Stimulated activated CD8-positive, alpha-beta memory T cell treated with anti-CD3 and anti-CD28 coated beads, Interleukin-2, amount 100 ng/mL, for 1 hour (primary cell): ENCODE results near the gene REM2.

Experiments used
- DNase-seq, 2 donors: peaks; one replicate each; pipeline ENCODE4 v3.0.0-alpha.2; 2020; ENCODE audit warnings: low read depth in 2 of 2

Gene REM2

DNA sequence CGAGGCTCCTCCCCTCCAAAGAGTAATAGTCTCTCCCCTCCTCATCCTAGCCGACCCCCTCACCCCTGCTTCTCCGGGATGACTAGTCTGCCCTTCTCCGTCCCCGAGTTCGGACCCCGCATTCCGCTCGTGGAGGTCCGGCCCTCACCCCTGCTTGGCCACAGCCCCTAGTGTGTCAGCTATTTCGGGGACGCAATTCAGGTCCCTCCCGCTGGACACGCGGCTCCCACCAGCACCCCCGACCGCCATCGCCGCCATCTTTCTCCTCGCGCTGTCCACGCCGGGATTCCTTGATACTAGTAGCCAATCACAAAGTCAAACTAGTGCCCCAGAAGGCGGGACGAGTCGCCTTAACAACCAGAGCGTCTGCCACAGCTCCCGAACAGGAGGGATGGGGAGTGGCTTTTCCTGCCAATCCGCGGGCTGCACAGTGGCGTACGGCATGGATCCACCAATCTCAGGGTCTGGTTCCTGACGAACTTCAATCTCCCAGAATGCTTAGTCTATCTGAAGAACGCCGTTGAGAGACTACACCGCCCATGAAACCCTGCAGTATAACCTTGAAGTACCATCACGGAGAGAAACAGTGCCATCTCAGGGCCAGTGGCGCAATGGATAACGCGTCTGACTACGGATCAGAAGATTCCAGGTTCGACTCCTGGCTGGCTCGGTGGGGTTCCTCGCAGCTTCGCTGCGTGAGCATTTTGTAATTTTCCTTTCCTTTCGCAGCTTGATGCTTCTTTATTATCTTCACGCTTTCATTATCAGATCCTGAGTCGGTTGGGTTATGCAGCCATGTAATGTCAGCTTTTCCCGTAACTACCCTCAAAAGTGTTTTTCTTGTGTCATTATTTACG is 46.3 kb downstream of the REM2 start, which contains the start of gene PRMT5:
Gene PRMT5, minus strand, starts transcription at position 273 of the 857 bp plus-strand sequence. Its CDS starts 15 bp downstream, at position 258.
- peak; percentile 89 to 92 for DNase-seq

- DNase-seq: no peak
These were observed 46.9 kb downstream of the REM2 start for GRCh38 chr14:22929961-22930364.

DNA sequence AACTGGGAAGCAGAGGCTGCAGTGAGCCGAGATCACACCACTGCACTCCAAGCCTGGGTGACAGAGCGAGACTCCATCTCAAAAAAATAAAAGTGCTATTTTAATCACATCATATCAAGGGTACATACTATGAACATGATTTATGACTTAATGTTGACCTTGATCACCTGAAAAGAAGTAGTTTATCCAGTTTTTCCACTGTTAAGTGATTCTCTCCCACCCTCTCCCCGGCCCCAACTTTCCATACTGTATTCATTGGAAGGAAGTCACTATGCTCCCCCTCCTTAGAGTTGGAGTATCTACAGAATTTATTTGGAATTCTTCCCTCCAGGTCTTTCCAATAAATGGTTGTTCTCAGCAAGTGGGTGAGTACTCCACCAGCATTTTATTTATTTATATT is 49.1 kb downstream of the REM2 start:
- DNase-seq: no peak

DNA sequence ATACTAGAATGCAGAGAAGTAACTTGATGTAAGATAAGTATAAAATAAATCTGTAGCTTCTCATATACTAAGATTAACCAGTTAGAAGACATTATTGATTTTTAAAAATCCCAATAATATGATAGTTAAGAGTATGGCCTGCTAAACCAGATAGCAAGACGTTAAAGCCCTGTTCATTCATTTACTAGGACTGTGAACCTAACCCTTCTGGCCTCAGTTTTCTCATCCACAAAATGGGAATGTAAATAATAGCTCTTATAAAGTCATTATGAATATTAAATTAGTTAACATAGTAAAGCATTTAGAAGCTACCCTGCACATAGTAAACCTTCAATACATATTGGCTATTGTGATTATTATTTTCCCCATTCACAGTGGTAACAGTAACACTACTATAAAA is 52.1 kb downstream of the REM2 start:
- no peak for DNase-seq
